Stimulated activated naive CD4-positive, alpha-beta T cell treated with Interleukin-2 at 50 U/mL for 16 hours (primary cell): Measurements from ENCODE around the gene SH3BP5.
A peak's percentile ranks its signal among the peaks of the same experiment; 100 is the strongest.
"Not testable (repeated sequence)": the region's sequence is repeated elsewhere in the genome, so short reads cannot be mapped to it uniquely, and the experiment has no call there.

Experiments used
- DNase-seq: peaks from one replicate; lab custom pipeline; 2025; lab: John Stamatoyannopoulos, UW

The SH3BP5 gene, protein sequence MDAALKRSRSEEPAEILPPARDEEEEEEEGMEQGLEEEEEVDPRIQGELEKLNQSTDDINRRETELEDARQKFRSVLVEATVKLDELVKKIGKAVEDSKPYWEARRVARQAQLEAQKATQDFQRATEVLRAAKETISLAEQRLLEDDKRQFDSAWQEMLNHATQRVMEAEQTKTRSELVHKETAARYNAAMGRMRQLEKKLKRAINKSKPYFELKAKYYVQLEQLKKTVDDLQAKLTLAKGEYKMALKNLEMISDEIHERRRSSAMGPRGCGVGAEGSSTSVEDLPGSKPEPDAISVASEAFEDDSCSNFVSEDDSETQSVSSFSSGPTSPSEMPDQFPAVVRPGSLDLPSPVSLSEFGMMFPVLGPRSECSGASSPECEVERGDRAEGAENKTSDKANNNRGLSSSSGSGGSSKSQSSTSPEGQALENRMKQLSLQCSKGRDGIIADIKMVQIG

DNA sequence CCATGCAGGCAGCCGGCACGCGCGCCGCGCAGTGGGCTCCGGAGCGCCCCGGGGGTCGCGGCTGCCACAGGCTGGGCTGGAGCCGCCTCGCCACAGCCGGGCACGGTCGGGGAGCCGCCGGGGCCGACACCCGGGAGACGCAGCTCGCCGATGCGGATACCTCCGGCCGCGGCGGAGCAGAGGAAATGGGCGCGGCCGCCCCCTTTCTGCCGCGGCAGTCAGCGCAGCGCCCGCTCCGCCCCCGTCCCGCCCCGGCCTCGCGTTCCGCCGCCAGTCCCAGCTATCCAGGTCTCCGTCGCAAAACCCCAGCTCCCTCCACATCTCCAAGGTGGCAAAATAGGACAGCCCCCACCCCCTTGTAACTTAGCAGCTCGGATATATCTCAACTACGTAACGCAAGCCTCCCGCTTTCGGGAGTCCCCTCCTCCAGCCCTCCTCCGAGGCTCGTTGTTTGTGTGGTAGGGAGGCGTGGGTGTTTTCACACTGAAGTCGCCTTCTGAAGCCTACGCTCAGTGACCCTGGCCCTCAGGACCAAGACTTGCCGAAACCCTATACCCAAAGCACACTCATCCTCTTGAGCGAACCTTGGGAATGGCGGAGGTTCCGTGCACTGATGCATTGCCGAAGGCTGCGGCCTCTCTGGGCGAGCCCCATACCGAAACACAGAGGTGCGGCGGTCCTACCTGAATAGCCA is at the start of gene SH3BP5:
Gene SH3BP5 (minus strand): TSS at position 182 of the 694 bp plus-strand sequence. CDS start 178 bp downstream, at position 4.
- peak; percentile 74 for DNase-seq

DNA sequence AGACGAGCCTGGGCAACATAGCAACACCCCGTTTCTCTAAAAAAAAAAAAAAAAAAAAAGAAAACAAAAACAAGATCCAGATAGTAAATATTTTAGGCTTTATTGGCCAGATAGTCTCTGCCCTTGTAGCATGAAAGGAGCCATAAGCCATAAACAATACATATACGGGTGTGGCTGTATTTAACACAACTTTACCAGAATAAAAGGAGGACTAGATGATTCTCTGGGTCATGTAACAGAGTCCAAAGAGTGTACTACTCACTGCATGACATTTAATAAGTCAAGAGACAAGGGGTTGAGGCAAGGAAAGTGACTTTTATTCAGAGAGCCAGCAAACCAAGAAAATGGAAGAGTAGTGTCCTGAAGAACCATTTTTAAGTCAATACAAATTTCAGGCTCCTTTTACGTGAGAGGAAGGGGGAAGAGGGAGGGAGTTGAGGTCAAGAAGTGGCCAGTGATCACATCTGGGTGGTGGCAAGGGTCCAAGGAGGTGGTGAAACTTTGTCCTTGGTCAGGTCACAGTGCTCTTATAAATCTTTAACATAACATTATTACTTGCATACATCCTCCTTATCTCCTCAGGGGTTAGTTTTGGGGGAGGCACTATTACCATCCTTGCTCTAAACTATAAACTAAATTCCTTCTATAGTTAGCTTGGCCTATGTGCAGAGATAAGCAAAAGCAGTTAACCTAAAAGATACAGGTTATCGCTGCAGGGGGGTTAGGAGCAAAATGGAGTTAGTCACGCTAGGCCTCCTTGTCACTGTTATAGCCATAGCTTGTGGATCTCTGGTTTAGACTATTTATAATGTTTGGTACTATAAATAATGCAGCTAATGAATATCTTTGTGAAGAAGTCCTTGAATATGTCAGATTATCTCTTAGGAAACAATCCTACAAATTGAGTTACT is 48.8 kb upstream of the SH3BP5 start:
- DNase-seq = no peak

DNA sequence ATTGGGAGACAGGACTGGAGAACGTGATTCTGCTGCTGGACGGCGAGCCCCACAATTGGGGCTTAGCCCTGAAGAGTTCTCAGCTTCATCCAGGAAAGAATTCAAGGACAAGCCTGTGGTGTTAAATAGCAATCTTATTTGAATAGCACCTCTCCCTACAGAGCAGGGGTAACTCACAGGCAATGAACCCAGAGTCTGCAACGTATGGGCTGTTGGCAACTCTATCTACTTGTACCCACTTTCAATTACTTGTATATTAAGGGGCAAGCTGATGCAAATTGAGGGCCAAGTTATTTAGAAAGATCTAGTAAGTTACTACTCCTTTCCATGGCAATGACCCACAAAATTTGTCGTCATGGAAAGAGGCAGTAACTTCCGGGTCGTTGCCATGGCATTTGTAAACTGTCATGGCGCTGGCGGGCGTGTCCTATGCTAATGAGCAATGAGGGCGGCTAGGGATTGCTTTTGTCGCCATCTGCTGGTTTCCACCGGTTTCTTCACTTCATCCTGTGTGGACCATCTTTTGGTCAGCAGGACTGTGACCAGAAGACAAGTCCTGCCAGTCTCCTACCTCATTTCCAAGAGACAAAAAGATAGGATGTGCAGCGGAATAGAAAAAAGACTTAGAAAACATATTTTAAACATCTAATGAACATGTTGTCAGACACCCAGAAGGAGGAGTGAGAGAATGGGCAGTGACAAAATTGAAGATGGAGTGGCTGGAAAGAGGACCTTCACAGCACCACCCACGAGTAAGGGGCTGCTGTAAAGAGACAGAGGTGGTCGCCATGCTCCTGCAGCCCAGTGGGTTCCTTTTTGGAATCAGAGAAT is 45.8 kb upstream of the SH3BP5 start:
- DNase-seq = peak; percentile 92

DNA sequence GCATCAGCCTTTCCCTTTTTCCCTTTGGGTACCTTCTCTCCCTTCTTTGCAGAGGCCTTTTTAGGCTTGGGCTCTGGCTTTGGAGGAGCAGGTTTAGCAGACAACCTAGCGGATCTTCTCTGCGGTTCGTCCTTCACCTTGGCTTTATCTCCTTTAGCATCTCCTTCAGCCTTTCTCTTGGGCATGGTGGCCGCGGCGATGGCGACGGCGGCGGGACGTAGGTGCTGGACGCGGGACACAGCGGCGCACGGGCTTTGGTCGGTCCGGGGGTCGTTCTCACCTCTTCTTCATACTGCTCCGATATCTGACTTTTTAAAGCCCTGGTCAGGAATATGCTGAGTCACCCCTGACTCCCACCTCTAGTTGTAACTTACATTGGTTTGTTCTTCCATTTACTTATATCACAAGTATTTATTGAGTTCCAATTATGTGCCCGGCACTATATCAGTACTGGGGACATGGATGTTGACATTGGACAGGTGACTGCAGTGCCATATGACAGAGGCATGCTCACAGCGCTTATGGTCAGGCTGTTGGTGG is 43.1 kb upstream of the SH3BP5 start:
- no peak for DNase-seq

DNA sequence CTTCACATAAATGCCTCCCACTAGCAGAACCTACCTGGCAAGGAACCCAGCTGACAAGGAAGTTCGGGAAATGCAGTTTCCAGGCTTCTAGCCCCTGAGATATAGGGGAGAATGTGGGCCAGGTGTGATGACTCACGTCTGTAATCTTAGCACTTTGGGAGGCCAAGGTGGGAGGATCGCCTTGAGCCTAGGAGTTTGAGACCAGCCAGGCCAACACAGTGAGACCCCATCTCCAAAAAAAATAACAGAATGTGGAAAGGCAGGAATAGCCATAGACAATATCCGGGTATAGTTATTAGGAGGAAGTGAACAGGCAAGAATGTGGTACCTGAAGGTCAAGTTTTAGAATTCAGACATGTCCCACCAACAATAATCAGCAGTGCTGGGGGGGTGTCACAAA is 40.5 kb upstream of the SH3BP5 start:
- no peak for DNase-seq

DNA sequence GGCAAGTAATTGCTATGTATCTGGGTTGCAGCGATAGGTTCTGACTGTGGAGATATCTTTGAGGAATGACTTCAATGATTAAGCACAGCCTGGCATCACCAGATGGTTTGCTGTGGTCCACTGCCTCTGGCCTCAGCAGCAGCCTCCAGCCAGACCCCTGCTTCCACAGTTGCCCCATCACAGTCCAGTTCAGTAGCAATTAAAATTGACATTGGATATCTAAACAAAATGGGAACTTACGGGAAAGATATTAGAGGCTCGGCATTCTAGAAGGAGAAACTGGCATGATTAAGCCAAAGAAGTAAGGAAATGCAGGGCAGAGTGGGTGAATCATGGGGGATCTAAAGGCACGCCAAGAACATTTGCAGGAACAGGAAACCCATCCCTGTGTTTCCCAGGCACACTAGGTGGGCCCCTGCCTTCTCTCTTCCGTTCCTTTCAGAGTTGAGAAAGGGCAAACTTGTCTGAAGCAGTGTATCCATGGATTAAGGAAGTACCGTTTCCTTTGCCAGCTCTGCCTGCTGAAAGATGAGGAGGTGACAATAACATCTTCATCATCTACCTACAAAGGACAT is 36.3 kb upstream of the SH3BP5 start:
- no peak for DNase-seq

DNA sequence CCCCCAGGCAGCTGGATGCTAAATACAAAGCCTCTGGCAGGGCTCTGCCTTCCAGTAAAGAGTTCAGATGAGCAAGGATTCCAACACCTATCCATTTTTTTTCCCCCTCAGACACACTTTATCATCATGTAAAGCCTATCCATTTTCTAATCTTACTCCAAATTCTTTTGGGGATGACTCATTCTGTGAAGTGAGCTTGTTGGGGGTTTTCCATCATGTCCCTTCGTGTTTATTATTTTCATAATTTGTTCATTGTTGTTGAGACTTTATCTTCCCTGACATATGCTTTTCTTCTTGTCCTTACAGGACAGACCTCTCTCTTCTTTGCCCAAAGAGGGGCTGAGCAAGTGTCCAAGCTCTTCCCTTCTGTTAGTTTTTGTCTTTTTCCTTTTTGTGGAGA is 34.7 kb upstream of the SH3BP5 start:
- DNase-seq = no peak

DNA sequence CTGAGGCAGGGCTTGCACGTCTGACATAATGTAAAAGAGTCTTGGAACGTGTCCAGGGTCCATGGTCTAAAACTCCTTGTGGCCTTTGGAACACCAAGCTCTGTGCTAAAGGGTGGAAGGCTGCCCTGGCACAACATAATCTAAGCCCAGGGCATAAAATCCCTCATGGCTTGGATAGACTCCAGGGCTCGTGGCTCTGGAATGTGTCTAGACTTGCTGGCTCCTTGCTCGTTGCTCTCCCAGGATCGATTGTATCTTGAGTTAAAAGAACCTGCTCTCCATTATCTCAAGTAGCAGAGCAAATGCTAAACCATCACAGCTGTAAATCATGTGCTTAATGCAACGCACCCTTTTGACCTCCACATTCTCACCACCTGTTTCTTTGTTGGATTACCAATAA is 31.7 kb upstream of the SH3BP5 start:
- not testable (repeated sequence) for DNase-seq

DNA sequence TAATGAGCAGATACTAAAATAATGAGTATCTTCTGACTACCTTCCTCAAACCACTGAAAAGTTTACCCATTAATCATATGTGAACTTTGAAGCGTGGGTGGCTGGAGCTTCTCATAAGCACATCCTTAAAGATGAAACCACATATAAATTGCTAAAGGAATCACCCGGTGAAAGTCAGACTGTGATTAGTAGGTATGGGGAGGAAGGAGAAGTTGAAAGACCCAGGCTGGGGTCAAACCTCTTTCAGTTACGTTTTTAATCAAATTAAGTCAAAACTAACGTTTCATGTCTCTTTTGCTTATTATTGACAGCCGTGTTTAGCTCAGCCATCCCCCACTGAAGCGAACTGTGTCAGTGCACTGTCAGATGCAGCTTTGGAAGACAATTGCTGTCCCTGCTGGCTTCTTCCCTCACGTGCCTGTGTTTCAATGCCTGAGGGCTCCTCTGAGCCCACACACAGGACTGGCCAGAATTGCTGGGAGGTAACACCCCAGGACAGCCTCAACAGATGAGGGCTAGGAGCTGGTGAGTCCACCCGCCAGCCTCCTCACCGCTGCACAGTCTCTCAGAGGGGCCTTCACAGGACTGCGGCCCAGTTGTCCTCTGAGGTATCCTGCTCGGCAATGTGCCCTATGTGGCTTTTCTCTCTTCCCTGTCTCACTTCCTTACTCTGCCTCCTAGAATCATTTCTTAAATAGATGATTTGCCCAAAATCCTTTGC is 29.3 kb upstream of the SH3BP5 start:
- peak; percentile 71 for DNase-seq

DNA sequence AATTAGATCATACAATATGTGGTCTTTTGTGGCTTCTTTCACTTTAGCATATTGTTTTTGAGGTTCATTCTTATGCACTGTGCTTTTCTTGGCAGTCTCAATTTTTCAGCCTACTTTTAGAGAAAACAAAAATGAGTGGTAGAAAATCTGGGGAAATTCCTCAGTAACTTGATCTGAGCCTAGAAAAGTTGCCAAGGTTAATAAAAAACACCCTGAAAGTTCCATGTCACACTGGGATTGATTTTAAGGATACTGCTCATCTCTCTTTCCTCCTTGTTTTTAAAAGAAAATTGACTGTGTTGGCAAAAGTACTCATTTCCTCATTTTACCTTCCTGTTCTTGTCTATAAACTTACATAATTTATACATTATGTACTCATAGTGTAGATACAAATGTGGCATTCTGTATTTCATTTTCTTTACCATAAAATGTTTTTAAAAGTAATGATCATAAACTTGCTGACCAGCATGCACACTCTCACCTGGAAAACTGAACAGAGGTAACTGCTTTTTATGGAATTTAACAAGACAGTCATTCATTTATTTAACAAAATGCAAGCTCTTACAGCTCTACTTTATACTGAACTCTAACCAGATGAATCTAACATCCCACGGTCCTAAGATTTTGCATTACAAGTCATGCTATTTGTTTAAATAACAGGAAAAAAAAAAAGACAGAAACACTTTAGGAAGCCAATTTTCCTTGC is 28.6 kb upstream of the SH3BP5 start:
- DNase-seq = no peak

DNA sequence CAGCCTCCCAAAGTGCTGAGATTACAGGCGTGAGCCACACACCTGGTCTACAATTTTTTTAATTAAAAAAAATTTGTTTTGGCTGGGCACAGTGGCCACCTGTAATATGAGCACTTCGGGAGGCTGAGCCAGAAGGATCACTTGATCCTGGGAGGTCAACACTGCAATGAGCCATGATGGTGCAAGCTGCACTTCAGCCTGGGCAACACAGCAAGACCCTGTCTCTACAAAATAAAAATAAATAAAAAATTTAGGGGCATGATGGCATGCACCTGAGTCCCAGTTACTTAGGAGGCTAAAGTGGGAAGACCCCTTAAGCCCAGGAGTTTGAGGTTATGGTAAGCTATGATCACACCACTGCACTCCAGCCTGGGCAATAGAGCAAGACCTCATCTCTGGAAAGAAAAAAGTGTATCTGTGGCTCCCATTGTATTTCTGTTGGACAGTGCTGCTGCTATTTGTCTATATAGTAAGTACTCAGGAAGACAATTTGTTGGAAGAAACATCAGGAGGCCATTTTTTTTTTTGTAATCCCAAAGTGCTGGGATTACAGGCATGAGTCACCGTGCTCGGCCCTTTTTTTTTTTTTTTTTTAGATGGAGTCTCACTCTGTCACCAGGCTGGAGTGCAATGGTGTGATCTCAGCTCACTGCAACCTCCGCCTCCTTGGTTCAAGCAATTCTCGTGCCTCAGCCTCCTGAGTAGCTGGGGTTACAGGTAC is 27.5 kb upstream of the SH3BP5 start:
- no peak for DNase-seq

DNA sequence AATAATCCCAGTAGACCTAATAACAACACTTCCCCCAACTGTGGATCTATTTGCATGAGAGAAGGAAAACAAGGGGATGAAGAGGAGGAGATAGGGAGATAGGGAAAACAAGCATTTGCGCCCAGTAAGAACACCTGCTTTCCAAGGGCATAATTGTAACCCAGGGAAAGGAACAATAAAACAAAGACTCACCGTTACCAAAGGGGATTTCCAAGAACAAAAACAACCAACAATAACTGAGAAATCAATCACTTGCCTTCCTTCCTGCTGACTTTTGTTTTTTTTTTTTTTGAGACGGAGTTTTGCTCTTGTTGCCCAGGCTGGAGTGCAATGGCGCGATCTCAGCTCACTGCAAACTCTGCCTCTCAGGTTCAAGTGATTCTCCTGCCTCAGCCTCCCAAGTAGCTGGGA is 24.3 kb upstream of the SH3BP5 start:
- DNase-seq = not testable (repeated sequence)

DNA sequence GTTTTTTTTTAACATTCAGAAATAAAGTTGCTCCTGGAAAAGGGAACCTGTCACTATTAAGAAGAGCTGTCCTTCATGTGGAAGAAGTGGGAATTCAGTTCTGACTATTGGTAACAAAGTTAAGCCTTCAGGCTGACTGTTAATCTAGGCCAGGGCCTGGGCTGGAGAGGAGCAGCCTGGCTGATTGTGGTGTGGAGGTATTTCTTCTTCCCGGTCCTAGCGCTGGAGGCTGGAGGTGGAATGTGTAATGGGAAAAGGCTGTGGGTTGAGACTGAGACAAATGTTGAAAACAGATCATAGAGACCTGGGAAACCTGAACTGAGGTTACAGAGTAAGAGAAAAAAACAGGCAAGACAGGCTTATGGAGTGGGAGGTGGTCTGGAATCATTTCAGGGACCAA is 23.8 kb upstream of the SH3BP5 start:
- DNase-seq = no peak

DNA sequence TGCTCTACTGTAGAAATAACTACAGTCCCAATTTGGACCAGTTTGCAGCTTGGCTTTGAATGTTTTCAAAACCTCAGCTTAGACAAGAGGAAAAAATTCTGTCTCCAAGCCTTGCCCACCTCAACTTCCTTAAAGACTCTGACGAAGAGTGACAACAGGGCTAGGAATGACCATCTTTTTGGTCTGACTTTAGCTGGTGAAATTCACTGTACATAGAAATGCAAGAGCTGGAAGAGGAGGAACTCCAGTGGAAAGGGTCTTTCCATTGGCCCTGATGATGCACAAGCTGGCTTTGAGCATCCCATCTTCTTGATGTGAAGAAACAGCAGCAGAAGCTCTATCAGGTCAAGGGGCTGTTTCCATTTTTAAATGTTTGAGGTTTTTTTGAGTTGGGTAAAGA is 22.7 kb upstream of the SH3BP5 start:
- DNase-seq = no peak

DNA sequence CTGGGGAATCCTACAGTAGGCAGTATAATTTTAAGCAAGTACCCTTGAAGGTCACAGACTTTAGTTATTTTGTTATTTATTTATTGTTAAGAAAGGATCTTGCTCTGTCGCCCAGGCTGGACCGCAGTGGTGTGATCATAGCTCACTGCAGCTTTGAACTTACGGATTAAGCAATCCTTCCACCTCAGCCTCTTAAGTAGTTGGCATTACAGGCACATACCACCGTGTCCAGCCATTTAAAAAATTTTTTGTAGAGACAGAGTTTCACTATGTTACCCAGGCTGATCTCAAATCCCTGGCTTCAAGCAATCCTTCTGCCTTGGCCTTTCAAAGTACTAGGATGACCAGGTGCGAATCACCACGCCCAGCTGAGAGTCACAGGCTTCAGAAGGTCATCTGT is 22.1 kb upstream of the SH3BP5 start:
- no peak for DNase-seq

DNA sequence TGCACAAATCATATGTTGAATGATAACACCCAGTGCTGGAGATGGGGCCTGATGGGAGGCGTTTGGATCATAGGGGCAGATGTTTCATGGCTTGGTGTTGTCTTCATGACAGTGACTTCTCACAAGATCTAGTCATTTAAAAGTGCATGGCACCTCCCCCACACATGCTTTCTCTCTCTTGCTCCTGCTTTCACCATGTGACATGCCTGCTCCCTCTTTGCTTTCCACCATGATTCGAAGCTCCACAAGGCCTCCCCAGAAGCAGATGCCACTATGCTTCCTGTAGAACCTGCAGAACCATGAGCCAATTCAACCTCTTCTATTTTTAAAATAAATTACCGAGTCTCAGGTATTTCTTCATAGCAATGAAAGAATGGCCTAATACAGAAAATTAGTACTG is 17.8 kb upstream of the SH3BP5 start:
- DNase-seq = no peak

DNA sequence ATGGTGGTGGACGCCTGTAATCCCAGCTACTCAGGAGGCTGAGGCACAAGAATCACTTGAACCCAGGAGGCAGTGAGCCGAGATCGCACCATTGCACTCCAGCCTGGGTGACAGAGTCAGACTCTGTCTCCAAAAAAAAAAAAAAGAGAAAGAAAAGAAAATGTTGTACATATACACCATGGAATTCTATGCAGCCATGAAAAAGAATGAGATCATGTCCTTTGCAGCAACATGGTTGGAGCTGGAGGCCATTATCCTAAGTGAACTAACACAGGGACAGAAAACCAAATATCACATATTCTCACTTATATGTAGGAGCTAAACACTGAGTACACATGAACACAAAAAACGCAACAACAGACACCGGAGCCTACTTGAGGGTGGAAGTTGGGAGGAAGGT is 17.1 kb upstream of the SH3BP5 start:
- not testable (repeated sequence) for DNase-seq

DNA sequence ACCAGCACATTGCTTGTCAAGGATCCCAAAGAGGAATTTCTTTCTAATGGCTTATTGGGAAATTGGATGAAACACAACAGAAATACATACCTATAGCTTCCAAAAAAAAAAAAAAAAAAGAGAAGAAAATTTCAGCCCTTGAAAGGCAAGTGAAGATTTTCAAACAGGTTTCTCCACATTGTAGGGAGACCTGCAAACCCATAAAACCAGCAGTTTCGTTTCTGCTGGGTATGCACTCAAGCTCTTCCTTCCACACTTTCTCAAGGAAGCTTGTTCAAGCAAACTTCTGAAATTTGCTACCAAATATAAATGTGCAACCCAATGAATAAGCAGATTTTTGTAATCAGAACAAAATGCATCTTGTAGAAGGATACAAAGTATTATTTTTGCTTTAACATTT is 15.9 kb upstream of the SH3BP5 start:
- DNase-seq = no peak

DNA sequence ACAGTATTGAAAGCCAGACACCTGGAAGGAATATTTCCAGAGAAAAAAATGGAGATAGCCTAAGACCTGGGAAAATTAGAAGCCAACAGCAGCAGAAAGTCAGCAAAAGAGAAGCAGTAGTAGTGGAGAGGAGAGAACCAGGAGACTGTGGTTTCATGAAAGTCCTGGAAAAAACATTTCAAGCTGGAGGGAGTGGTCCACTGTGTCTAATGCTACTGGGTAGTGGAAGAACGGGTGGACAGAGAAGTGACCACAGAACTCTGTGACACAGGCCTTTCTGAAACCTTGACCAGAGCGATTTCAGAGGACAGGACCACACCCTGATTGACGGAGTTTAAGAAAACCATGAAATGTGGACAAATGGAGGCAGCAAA is 15.3 kb upstream of the SH3BP5 start:
- no peak for DNase-seq
